ENCODE results near the gene HYAL1.
"Not testable (repeated sequence)": the region's sequence is repeated elsewhere in the genome, so short reads cannot be mapped to it uniquely, and the experiment has no call there.

Gene HYAL1

DNA sequence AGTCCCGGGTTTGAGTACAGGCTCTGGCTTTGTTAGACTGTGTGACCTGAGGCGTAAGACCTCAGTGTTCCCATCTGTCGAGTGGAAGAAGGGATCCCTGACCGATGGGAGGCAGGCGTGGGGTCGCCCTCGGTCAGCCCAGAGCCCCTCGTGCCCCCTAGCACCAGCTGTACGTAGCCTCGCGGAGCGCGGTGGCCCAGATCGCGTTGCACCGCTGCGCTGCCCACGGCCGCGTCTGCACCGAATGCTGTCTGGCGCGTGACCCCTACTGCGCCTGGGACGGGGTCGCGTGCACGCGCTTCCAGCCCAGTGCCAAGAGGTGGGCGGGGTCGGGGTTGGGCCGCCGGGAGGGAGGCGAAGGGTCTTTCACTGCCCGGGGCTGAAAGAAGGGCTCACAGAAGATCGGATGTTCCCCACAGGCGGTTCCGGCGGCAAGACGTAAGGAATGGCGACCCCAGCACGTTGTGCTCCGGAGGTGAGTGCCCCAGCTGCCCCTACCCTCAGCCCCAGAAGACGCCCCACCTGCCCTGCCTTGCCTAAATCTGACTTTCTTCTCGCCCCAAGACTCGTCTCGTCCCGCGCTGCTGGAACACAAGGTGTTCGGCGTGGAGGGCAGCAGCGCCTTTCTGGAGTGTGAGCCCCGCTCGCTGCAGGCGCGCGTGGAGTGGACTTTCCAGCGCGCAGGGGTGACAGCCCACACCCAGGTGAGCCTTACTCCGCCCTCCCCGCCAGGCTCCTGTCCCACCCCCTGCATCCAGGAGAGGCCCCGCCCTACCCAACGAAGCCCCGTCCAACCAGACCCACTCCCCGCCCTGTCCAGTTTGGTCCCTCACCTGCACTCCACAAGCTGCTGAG is 28.0 kb downstream of the HYAL1 start:
- H3K4me3 ChIP-seq (ENCODE audit: low read depth, low read length), result peak overlapping the region; percentile 62
- no peaks in the 10 kb centered on the region for H3K9me3 ChIP-seq (ENCODE audit: control insufficient read depth, insufficient read depth, low read length)
- no peak overlapping the region for H3K9ac ChIP-seq (ENCODE audit: low read depth, low read length)
- no peaks in the 10 kb centered on the region for H3K36me3 ChIP-seq (ENCODE audit: control insufficient read depth, insufficient read depth, low read length)
- H3K27ac ChIP-seq (ENCODE audit: low read depth, low read length), result no peak overlapping the region
- peaks cover 47% of the 10 kb centered on the region for H3K27me3 ChIP-seq (ENCODE audit: control insufficient read depth, insufficient read depth, low read length)
- peaks cover 4% of the 10 kb centered on the region; the same call in 1 of the 2 replicates for H3K4me1 ChIP-seq (ENCODE audit: control insufficient read depth, insufficient read depth, low read length)

DNA sequence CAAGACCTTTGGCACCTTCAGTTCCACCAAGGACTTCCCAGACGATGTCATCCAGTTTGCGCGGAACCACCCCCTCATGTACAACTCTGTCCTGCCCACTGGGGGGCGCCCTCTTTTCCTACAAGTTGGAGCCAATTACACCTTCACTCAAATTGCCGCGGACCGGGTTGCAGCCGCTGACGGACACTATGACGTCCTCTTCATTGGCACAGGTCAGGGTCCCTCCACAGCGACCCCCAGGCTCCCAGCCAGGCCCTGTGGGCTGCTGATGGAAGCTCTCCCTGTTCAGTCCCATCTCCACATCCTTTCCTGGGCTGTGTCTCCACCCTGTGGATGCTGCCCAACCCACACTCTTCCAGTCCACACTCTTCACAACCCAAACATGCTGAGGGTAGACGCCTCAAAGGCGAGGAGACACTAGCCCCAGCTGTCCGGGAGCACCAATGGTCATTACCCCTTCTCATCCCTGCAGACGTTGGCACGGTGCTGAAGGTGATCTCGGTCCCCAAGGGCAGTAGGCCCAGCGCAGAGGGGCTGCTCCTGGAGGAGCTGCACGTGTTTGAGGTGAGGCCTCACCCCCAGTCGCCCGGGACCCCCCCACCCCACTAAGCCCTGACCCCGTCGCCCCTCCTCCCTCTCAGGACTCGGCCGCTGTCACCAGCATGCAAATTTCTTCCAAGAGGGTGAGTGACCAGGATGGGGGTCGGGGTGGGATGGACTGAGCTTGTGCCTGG is 28.8 kb downstream of the HYAL1 start:
- Histone ChIP-seq H3K36me3 (ENCODE audit: control insufficient read depth, insufficient read depth, low read length) (no peaks in the 10 kb centered on the region), H3K9ac (ENCODE audit: low read depth, low read length) (no peak overlapping the region), H3K4me3 (ENCODE audit: low read depth, low read length) (peak overlapping the region; percentile 62; the same call in 1 of the 2 replicates), H3K27ac (ENCODE audit: low read depth, low read length) (no peak overlapping the region), H3K9me3 (ENCODE audit: control insufficient read depth, insufficient read depth, low read length) (no peaks in the 10 kb centered on the region), H3K27me3 (ENCODE audit: control insufficient read depth, insufficient read depth, low read length) (peaks cover 47% of the 10 kb centered on the region), H3K4me1 (ENCODE audit: control insufficient read depth, insufficient read depth, low read length) (peaks cover 5% of the 10 kb centered on the region; the same call in 1 of the 2 replicates)

GRCh38 chr3:50273689-50274065 is 29.7 kb downstream of the HYAL1 start:
- Histone ChIP-seq H3K36me3 (ENCODE audit: control insufficient read depth, insufficient read depth, low read length) (no peaks in the 10 kb centered on the region), H3K4me1 (ENCODE audit: control insufficient read depth, insufficient read depth, low read length) (peaks cover 13% of the 10 kb centered on the region; the same call in 1 of the 2 replicates), H3K4me3 (ENCODE audit: low read depth, low read length) (no peak overlapping the region), H3K27ac (ENCODE audit: low read depth, low read length) (no peak overlapping the region), H3K27me3 (ENCODE audit: control insufficient read depth, insufficient read depth, low read length) (peaks cover 47% of the 10 kb centered on the region), H3K9ac (ENCODE audit: low read depth, low read length) (no peak overlapping the region), H3K9me3 (ENCODE audit: control insufficient read depth, insufficient read depth, low read length) (no peaks in the 10 kb centered on the region)

DNA sequence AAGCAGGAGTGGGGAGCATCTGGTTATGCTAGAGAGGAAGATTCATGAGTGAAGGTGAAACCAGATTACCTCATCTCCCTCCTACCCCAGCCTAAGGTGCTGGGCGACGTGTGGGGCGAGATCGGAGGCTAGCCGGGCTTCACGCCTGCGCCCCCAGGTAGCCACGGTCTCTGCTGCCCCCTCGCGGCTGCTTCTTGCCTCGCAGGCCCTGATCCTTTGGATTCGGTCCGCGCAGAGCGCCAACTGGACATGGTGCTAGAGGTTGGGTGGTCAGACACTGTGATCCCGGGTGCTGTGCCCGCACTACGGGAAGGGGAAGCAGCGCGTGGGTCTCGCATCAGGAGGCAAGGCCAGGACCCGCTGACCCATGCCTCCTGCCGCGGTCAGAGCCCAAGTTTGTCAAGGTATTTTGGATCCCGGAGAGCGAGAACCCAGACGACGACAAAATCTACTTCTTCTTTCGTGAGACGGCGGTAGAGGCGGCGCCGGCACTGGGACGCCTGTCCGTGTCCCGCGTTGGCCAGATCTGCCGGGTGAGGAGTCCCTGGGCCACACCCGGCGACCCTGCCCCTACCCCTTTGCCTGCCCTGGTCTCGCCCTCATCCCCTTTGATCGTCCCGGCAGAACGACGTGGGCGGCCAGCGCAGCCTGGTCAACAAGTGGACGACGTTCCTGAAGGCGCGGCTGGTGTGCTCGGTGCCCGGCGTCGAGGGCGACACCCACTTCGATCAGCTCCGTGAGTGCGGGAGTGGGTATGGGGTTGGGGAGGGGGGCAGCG is 30.3 kb downstream of the HYAL1 start:
- Histone ChIP-seq H3K4me3 (ENCODE audit: low read depth, low read length) (peak overlapping the region; percentile 23; the same call in 1 of the 2 replicates), H3K27ac (ENCODE audit: low read depth, low read length) (no peak overlapping the region), H3K9me3 (ENCODE audit: control insufficient read depth, insufficient read depth, low read length) (no peaks in the 10 kb centered on the region), H3K36me3 (ENCODE audit: control insufficient read depth, insufficient read depth, low read length) (no peaks in the 10 kb centered on the region), H3K27me3 (ENCODE audit: control insufficient read depth, insufficient read depth, low read length) (peaks cover 46% of the 10 kb centered on the region), H3K9ac (ENCODE audit: low read depth, low read length) (no peak overlapping the region), H3K4me1 (ENCODE audit: control insufficient read depth, insufficient read depth, low read length) (peaks cover 14% of the 10 kb centered on the region; the same call in 1 of the 2 replicates)

GRCh38 chr3:50272538-50272910 is 30.9 kb downstream of the HYAL1 start:
- H3K36me3 ChIP-seq (ENCODE audit: control insufficient read depth, insufficient read depth, low read length); H3K9ac ChIP-seq (ENCODE audit: low read depth, low read length); H3K27ac ChIP-seq (ENCODE audit: low read depth, low read length); H3K9me3 ChIP-seq (ENCODE audit: control insufficient read depth, insufficient read depth, low read length); H3K4me3 ChIP-seq (ENCODE audit: low read depth, low read length): not testable (repeated sequence)
- H3K27me3 ChIP-seq (ENCODE audit: control insufficient read depth, insufficient read depth, low read length), result peaks cover 42% of the 10 kb centered on the region
- H3K4me1 ChIP-seq (ENCODE audit: control insufficient read depth, insufficient read depth, low read length), result peaks cover 19% of the 10 kb centered on the region

- Histone ChIP-seq H3K4me1 (ENCODE audit: control insufficient read depth, insufficient read depth, low read length) (peaks cover 29% of the 10 kb centered on the region), H3K27ac (ENCODE audit: low read depth, low read length) (no peak overlapping the region), H3K9me3 (ENCODE audit: control insufficient read depth, insufficient read depth, low read length) (no peaks in the 10 kb centered on the region), H3K9ac (ENCODE audit: low read depth, low read length) (no peak overlapping the region), H3K27me3 (ENCODE audit: control insufficient read depth, insufficient read depth, low read length) (peaks cover 35% of the 10 kb centered on the region), H3K36me3 (ENCODE audit: control insufficient read depth, insufficient read depth, low read length) (no peaks in the 10 kb centered on the region), H3K4me3 (ENCODE audit: low read depth, low read length) (no peak overlapping the region)
Measured at GRCh38 chr3:50271314-50271936, 31.9 kb downstream of the HYAL1 start.

DNA sequence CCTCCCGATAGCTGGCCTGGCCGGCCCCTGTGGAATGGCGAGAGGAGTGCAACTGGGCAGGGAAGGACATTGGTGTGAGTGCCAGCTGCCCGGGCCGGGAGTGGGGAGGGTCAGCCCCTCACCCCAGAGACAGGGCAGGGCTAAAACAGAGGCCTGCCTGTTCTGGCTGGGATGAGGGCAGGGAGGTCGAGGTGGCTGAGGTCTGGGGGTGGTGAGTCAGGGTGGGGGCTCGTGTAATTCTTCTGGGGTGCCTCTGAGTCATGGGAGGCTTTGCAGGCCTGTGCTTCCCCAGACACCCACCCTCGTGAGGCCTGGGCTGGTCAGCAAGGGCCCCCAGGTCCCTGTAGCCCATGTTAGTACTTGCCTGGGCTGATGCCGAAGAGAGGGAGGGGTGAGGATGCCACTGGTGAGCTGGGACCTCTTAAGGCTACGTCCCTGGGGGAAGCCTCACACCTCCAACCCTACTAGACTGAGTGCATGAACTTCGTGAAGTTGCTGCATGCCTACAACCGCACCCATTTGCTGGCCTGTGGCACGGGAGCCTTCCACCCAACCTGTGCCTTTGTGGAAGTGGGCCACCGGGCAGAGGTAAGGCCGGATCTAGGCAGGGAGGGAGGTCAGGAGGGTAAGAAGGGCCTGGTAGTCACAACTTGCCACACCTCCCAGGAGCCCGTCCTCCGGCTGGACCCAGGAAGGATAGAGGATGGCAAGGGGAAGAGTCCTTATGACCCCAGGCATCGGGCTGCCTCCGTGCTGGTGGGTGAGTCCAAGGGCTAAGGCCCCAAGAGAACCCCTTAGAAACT is 32.8 kb downstream of the HYAL1 start:
- H3K27me3 ChIP-seq (ENCODE audit: control insufficient read depth, insufficient read depth, low read length), result peaks cover 27% of the 10 kb centered on the region

DNA sequence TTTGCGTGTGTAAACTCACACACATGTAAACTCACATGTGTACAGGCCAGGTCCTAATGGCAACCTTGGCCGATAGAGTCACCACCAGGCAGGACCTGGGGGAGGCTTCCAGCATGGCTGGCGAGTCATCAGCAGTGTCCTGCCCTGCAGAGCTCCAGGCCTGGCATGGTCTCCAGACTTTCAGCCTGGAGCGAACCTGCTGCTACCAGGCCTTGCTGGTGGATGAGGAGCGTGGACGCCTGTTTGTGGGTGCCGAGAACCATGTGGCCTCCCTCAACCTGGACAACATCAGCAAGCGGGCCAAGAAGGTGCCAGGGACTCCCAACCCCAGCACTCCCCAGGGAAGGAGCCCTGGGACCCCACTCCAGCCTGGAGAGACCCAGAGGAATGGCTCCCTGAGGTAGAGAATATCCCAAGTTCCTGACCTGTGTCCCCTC is 33.4 kb downstream of the HYAL1 start:
- Histone ChIP-seq H3K36me3 (ENCODE audit: control insufficient read depth, insufficient read depth, low read length) (no peaks in the 10 kb centered on the region), H3K4me1 (ENCODE audit: control insufficient read depth, insufficient read depth, low read length) (peaks cover 35% of the 10 kb centered on the region), H3K4me3 (ENCODE audit: low read depth, low read length) (no peak overlapping the region), H3K9ac (ENCODE audit: low read depth, low read length) (no peak overlapping the region), H3K9me3 (ENCODE audit: control insufficient read depth, insufficient read depth, low read length) (no peaks in the 10 kb centered on the region), H3K27ac (ENCODE audit: low read depth, low read length) (no peak overlapping the region), H3K27me3 (ENCODE audit: control insufficient read depth, insufficient read depth, low read length) (peaks cover 20% of the 10 kb centered on the region)

More for the DNA sequence above, 32.8 kb downstream of the HYAL1 start:
- no peak overlapping the region for H3K27ac ChIP-seq (ENCODE audit: low read depth, low read length)
- peaks cover 32% of the 10 kb centered on the region for H3K4me1 ChIP-seq (ENCODE audit: control insufficient read depth, insufficient read depth, low read length)
- H3K9me3 ChIP-seq (ENCODE audit: control insufficient read depth, insufficient read depth, low read length), result no peaks in the 10 kb centered on the region
- no peaks in the 10 kb centered on the region for H3K36me3 ChIP-seq (ENCODE audit: control insufficient read depth, insufficient read depth, low read length)
- H3K9ac ChIP-seq (ENCODE audit: low read depth, low read length), result no peak overlapping the region
- no peak overlapping the region for H3K4me3 ChIP-seq (ENCODE audit: low read depth, low read length)

GRCh38 chr3:50269460-50269859 is 33.9 kb downstream of the HYAL1 start:
- Histone ChIP-seq H3K27ac (ENCODE audit: low read depth, low read length) (no peak overlapping the region), H3K27me3 (ENCODE audit: control insufficient read depth, insufficient read depth, low read length) (peaks cover 15% of the 10 kb centered on the region), H3K4me1 (ENCODE audit: control insufficient read depth, insufficient read depth, low read length) (peaks cover 35% of the 10 kb centered on the region), H3K9me3 (ENCODE audit: control insufficient read depth, insufficient read depth, low read length) (no peaks in the 10 kb centered on the region), H3K9ac (ENCODE audit: low read depth, low read length) (no peak overlapping the region), H3K36me3 (ENCODE audit: control insufficient read depth, insufficient read depth, low read length) (no peaks in the 10 kb centered on the region), H3K4me3 (ENCODE audit: low read depth, low read length) (no peak overlapping the region)
